ENCODE results near the gene TGM1.
"Not testable (repeated sequence)": the region's sequence is repeated elsewhere in the genome, so short reads cannot be mapped to it uniquely, and the experiment has no call there.

TGM1 gene

DNA sequence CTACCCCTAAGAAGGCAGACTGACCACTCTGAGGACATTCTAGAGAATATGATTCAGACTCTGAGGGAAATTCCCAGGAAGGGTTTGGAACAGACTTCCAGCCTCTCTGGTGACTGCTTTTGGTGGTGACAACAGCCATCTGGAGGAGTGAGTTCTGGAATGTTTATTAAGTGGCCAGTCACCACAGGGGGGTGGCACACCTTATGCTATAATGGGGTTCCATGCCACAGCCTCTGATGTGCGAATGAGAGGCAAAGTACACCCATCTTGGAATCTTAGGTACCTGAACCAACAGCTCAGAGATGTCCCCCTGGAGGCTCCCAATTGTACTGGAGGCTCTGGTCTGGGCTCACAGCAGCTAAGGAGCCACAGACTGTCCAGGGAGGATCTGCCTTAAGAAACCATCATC, 11.1 kb downstream of the TGM1 start:
- H3K36me3 ChIP-seq (ENCODE audit: control insufficient read depth, insufficient read depth, low read length): no peaks in the 10 kb centered on the region

DNA sequence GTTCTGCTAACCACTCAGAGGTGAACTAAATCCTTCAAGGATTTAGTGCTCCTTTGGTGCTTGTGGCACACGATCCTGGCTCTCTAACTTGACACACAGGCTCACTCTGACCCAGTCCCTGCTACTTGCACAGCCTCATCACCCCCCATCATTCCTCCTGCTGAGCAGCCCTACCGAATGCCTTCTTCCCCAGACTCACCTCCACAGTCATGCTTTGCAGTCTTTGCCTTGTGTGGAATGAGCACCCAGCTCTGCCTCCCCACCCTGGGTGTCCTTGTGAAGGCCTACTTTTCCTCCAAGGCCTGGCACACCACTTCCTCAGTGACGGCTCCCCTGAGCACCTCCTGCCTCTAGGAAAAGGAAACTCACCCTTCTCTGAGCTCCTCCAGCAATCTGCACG, 12.6 kb downstream of the TGM1 start:
- Histone ChIP-seq H3K27ac (ENCODE audit: low read depth, low read length, severe bottlenecking) (no peak overlapping the region), H3K36me3 (ENCODE audit: control insufficient read depth, insufficient read depth, low read length) (no peaks in the 10 kb centered on the region), H3K4me3 (ENCODE audit: extremely low read depth, insufficient read depth, low read length, poor library complexity, severe bottlenecking) (no peak overlapping the region), H3K4me1 (ENCODE audit: control insufficient read depth, insufficient read depth, low read length, poor library complexity, severe bottlenecking) (peaks cover 4% of the 10 kb centered on the region), H3K9me3 (ENCODE audit: control insufficient read depth, low read length) (no peaks in the 10 kb centered on the region)
- WGBS, 2 experiments (ENCODE audit: insufficient coverage in 2 of 2): 65 to 71% methylated on average over 3 to 4 of the region's 4 CpGs

More for the DNA sequence above, 11.1 kb downstream of the TGM1 start:
- Histone ChIP-seq H3K4me3 (ENCODE audit: extremely low read depth, insufficient read depth, low read length, poor library complexity, severe bottlenecking) (no peak overlapping the region), H3K27ac (ENCODE audit: low read depth, low read length, severe bottlenecking) (no peak overlapping the region), H3K4me1 (ENCODE audit: control insufficient read depth, insufficient read depth, low read length, poor library complexity, severe bottlenecking) (peaks cover 4% of the 10 kb centered on the region), H3K9me3 (ENCODE audit: control insufficient read depth, low read length) (no peaks in the 10 kb centered on the region)
- 100% methylated on average over 1 of the region's 1 CpG; no CpG with 5 or more reads in 1 of the 2 experiments for WGBS, 2 experiments (ENCODE audit: insufficient coverage in 2 of 2)

DNA sequence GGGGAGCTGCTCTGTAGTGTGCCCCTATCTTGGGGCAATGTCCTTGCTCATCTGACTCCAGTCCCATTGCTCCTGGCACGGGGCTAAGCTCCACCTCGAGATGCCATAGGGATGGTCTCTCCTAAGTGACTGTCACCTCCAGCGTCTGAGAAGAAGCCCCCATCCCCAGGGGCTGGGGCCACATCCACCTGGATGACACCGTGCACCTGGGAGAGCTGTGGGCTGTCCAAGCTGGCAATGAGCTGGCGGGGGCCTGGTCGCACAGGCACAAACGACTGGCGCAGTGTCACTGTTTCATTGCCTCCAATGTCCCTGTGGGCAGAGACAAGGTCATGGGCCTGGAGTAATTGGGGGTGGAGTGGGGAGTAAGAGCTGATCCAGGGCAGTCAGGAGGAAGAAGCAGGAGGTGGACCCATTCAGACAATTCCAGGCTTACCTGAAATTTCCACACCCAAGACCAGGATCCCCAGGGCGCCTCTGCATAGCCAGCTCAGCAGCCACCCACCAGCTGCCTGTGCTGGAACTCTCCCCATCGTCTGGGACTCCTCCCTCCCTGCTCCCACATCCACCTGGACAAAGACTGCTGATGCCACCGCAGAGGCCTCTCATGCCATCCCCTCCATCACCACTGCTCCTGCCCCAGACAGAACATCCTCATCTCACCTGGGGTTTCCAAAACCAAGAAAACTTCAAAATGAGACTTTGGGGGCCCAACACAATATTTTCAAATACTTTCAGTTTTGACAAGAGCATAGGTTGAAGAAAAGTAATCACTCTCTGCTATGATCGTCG, 13.6 kb downstream of the TGM1 start:
- no peak overlapping the region for H3K27ac ChIP-seq (ENCODE audit: low read depth, low read length, severe bottlenecking)
- WGBS, 2 experiments (ENCODE audit: insufficient coverage in 2 of 2): 78 to 83% methylated on average over 10 to 11 of the region's 13 CpGs
- H3K4me3 ChIP-seq (ENCODE audit: extremely low read depth, insufficient read depth, low read length, poor library complexity, severe bottlenecking): no peak overlapping the region
- H3K4me1 ChIP-seq (ENCODE audit: control insufficient read depth, insufficient read depth, low read length, poor library complexity, severe bottlenecking): peaks cover 4% of the 10 kb centered on the region
- no peaks in the 10 kb centered on the region for H3K9me3 ChIP-seq (ENCODE audit: control insufficient read depth, low read length)
- H3K36me3 ChIP-seq (ENCODE audit: control insufficient read depth, insufficient read depth, low read length): no peaks in the 10 kb centered on the region

DNA sequence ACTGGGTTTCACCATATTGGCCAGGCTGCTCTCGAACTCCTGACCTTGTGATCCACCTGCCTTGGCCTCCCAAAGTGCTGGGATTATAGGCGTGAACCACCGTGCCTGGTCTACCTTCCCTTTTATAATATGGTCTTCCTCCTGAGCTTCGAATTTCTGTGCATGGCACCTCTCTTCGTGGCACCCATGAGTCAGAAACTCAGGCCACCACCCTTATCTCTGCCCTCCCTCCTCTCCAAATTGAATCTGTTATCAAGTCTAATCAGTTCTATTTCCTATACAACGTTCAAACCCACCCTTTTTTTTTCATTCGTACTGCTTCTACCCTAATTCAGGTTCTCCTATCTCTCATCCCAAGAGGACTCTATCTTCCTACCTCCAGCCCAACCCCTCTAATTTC, 15.6 kb downstream of the TGM1 start:
- Histone ChIP-seq H3K4me3 (ENCODE audit: extremely low read depth, insufficient read depth, low read length, poor library complexity, severe bottlenecking) (no peak overlapping the region), H3K9me3 (ENCODE audit: control insufficient read depth, low read length) (no peaks in the 10 kb centered on the region), H3K36me3 (ENCODE audit: control insufficient read depth, insufficient read depth, low read length) (no peaks in the 10 kb centered on the region), H3K4me1 (ENCODE audit: control insufficient read depth, insufficient read depth, low read length, poor library complexity, severe bottlenecking) (peaks cover 3% of the 10 kb centered on the region), H3K27ac (ENCODE audit: low read depth, low read length, severe bottlenecking) (no peak overlapping the region)
- WGBS, 2 experiments (ENCODE audit: insufficient coverage in 2 of 2): 81 to 94% methylated on average over 7 of the region's 7 CpGs

DNA sequence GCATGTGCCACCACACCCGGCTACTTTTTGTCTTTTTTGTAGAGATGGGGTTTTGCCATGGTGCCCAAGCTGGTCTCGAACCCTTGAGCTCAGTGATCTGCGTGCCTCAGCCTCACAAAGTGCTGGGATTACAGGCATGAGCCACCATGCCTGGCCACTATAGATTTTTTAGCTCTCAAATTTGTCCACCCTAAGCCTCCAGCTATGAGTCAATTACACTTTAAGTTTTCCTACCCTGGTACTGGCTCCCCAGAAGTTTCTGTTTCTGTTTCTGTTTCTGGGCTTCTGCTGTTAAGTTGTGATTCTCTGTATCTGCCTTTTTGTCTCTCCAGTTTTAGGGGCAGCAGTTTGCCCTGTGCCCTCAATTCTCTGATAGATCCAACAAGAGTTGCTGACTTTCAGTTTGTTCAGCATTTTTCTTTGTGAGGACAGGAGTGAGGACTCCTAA, 16.2 kb downstream of the TGM1 start:
- no peak overlapping the region for H3K4me3 ChIP-seq (ENCODE audit: extremely low read depth, insufficient read depth, low read length, poor library complexity, severe bottlenecking)
- H3K36me3 ChIP-seq (ENCODE audit: control insufficient read depth, insufficient read depth, low read length): no peaks in the 10 kb centered on the region
- 90% methylated on average over 2 to 3 of the region's 3 CpGs for WGBS, 2 experiments (ENCODE audit: insufficient coverage in 2 of 2)
- no peaks in the 10 kb centered on the region for H3K4me1 ChIP-seq (ENCODE audit: control insufficient read depth, insufficient read depth, low read length, poor library complexity, severe bottlenecking)
- no peaks in the 10 kb centered on the region for H3K9me3 ChIP-seq (ENCODE audit: control insufficient read depth, low read length)
- H3K27ac ChIP-seq (ENCODE audit: low read depth, low read length, severe bottlenecking): no peak overlapping the region

DNA sequence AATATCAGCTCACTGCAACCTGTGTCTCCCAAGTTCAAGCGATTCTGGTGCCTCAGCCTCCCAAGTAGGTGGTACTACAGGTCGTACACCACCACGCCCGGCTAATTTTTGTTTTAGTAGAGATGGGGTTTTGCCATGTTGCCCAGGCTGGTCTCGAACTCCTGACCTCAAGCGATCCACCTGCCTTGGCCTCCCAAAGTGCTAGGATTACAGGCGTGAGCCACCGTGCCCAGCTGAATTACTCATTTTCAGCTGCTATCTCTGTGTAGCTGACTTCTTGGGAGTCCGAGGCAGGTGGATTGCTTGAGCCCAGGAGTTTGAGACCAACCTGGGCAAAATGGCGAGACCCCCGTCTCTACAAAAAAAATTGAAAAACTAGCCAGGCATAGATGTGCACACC, 17.6 kb downstream of the TGM1 start:
- H3K4me1 ChIP-seq (ENCODE audit: control insufficient read depth, insufficient read depth, low read length, poor library complexity, severe bottlenecking): peaks cover 12% of the 10 kb centered on the region
- WGBS, 2 experiments (ENCODE audit: insufficient coverage in 2 of 2): 95% methylated on average over 9 to 11 of the region's 11 CpGs
- not testable (repeated sequence) for H3K36me3 ChIP-seq (ENCODE audit: control insufficient read depth, insufficient read depth, low read length); H3K27ac ChIP-seq (ENCODE audit: low read depth, low read length, severe bottlenecking); H3K4me3 ChIP-seq (ENCODE audit: extremely low read depth, insufficient read depth, low read length, poor library complexity, severe bottlenecking); H3K9me3 ChIP-seq (ENCODE audit: control insufficient read depth, low read length)

DNA sequence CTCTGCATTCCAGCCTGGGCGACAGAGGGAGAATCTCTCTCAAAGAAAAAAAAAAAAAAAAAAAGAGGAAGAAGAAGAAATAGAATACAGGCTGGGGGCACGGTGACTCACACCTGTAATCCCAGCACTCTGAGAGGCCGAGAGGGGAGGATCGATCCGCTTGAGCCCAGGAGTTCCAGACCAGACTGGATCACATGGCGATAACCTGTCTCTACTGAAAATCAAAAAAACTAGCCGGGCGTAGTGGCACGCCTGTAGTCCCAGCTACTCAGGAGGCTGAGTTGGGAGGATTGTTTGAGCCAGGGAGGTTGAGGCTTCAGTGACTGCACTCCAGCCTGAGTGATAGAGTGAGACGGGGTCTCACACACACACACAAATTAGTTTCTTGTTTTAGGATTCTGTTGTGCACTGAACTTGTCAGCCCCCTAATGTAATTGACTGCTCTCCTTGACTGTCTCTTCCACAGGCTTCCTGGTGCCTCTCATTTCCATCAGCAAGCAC, 19.6 kb downstream of the TGM1 start:
- H3K9me3 ChIP-seq (ENCODE audit: control insufficient read depth, low read length): no peaks in the 10 kb centered on the region
- WGBS, 2 experiments (ENCODE audit: insufficient coverage in 2 of 2): 55 to 67% methylated on average over 7 to 8 of the region's 10 CpGs
- H3K4me3 ChIP-seq (ENCODE audit: extremely low read depth, insufficient read depth, low read length, poor library complexity, severe bottlenecking): peak overlapping the region; percentile 53
- H3K36me3 ChIP-seq (ENCODE audit: control insufficient read depth, insufficient read depth, low read length): peaks cover 29% of the 10 kb centered on the region
- H3K4me1 ChIP-seq (ENCODE audit: control insufficient read depth, insufficient read depth, low read length, poor library complexity, severe bottlenecking): peaks cover 20% of the 10 kb centered on the region
- peak overlapping the region; percentile 99 for H3K27ac ChIP-seq (ENCODE audit: low read depth, low read length, severe bottlenecking)

DNA sequence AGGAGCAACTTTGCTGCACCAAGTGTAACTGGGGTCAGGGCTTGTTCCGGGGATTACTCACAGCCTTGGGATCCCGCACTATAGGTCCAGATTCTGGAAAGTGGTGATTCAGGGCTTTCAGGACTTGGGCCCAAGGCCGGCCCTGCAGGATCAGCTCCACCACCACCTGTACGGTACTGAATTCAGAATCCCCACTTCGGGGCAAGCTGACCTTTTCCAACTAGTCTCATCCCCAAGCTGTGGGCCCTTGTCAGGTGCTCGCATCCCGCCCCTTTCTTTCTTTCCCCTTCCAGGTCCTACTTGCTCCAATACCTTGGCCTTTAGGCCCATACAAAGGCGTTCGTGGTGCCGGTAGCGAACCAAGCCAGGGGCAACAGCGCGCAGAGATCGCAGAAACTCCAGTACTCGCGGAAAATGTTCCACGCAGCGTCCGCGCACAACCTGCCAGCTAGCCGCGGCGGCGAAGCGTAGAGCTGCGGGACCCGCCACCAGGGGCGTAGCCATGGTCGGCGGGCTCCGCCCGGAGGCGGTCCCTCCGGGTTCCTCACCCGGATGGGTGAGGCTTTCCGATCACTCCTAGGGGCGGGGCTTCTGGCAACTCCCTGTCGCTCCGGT, 21.0 kb downstream of the TGM1 start:
- H3K4me1 ChIP-seq (ENCODE audit: control insufficient read depth, insufficient read depth, low read length, poor library complexity, severe bottlenecking): peaks cover 20% of the 10 kb centered on the region
- 4% methylated on average over 38 to 39 of the region's 39 CpGs for WGBS, 2 experiments (ENCODE audit: insufficient coverage in 2 of 2)

DNA sequence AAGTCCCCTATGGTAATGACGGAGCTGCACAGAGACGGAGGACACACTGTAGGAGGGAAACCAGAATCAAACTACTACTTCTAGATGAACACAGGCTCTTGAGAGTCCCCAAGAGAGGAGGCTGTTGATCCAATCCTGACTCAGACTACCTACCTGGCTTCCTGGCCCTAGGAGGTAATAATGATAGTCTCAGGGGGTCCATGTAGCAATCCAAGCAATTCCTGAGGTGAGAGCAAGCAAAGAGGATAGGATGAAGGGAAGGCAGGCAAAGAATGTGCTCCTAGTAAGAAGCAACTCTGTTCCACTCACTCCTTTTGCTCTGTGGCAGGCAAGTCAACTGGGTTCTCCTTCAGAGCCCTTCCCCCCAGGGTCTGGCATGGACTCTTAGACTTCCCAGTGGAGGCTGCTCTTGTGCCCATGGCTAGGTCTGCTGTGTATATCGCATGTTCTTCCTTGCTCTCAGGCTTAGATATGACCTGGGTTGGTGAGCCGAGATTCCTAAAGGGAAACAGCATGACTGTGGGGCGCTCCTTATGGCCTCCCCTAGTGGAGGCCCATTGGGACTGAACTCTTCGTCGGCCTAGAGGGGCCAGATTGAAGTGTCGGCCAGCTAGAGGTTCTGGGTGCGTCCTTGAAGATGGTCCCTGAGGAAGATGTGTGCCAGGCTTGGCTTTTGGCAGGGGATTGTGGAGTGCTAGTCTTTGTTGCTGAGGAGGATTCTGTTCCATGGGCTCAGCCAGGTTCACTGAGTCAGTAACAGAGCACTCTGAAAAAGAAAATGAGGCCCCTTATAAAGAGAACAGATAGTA, 22.7 kb downstream of the TGM1 start:
- peaks cover 59% of the 10 kb centered on the region for H3K36me3 ChIP-seq (ENCODE audit: control insufficient read depth, insufficient read depth, low read length)
- no peak overlapping the region for H3K27ac ChIP-seq (ENCODE audit: low read depth, low read length, severe bottlenecking)
- 91 to 97% methylated on average over 6 to 7 of the region's 9 CpGs for WGBS, 2 experiments (ENCODE audit: insufficient coverage in 2 of 2)
- H3K9me3 ChIP-seq (ENCODE audit: control insufficient read depth, low read length): no peaks in the 10 kb centered on the region
- no peak overlapping the region for H3K4me3 ChIP-seq (ENCODE audit: extremely low read depth, insufficient read depth, low read length, poor library complexity, severe bottlenecking)
- peaks cover 20% of the 10 kb centered on the region for H3K4me1 ChIP-seq (ENCODE audit: control insufficient read depth, insufficient read depth, low read length, poor library complexity, severe bottlenecking)

More for the DNA sequence above, 21.0 kb downstream of the TGM1 start:
- Histone ChIP-seq H3K27ac (ENCODE audit: low read depth, low read length, severe bottlenecking) (peak overlapping the region; percentile 99), H3K9me3 (ENCODE audit: control insufficient read depth, low read length) (no peaks in the 10 kb centered on the region), H3K4me3 (ENCODE audit: extremely low read depth, insufficient read depth, low read length, poor library complexity, severe bottlenecking) (peak overlapping the region; percentile 53), H3K36me3 (ENCODE audit: control insufficient read depth, insufficient read depth, low read length) (peaks cover 43% of the 10 kb centered on the region)

DNA sequence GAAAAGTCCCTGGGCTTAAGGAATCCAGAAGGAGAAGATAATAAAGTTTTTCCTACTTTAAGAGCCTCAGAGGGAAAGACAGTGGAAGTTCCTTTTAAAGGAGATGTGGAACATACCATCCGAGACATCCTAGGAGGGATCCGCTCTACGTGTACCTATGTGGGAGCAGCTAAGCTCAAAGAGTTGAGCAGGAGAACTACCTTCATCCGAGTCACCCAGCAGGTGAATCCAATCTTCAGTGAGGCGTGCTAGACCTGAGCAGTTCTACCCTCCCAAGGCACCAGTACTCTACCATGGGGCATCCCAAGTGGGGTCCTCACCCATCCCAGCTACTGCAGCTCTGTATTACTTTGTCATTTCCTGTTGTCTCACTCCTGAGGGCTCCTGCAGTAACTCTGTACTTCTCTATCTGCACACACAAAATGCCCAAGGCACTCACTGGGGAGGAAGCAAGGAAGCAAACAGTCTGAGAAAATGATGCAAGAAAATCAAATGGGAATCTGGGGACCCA, 24.4 kb downstream of the TGM1 start:
- Histone ChIP-seq H3K36me3 (ENCODE audit: control insufficient read depth, insufficient read depth, low read length) (peaks cover 74% of the 10 kb centered on the region), H3K4me1 (ENCODE audit: control insufficient read depth, insufficient read depth, low read length, poor library complexity, severe bottlenecking) (peaks cover 22% of the 10 kb centered on the region), H3K4me3 (ENCODE audit: extremely low read depth, insufficient read depth, low read length, poor library complexity, severe bottlenecking) (no peak overlapping the region), H3K27ac (ENCODE audit: low read depth, low read length, severe bottlenecking) (no peak overlapping the region), H3K9me3 (ENCODE audit: control insufficient read depth, low read length) (no peaks in the 10 kb centered on the region)
- 93 to 94% methylated on average over 5 of the region's 5 CpGs for WGBS, 2 experiments (ENCODE audit: insufficient coverage in 2 of 2)
